ENCODE measurements around the gene JAM3.

- TF ChIP-seq POLR2A (IDR thresholded peaks at IDR 0.05; ENCODE audit: low read depth, low read length) (no peak), POLR2AphosphoS5 (IDR thresholded peaks at IDR 0.05; ENCODE audit: insufficient read depth, low read depth, low read length) (no peak)
Observed at GRCh38 chr11:134044514-134045284, 24.2 kb upstream of the JAM3 start.
